ENCODE data around the gene MUC7. TPM values are rescaled to one million over a fixed set of nuclear protein-coding genes. Genes with fewer than 3 reads are reported as not detected.

Gene MUC7
- total and polyA plus RNA-seq, 12 donors, result not detected

DNA sequence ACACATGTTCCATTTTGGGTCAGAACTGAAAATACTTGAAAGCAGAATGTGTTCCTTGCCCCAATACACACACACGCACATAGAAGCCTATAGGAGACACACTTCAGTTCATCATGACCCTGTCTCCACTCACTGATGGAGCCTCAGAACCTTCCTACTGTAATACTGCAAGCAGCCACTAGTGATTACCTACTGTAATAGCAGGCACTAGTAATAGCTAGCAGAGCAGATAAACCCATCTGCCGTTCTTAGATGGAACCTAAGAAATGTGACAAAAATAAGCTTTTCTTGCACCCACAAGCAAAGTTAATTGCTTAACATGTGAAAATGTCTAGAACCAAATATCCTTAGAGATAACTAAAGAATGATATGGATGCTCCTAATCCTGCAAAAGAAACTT lies 60.0 kb downstream of the MUC7 start:
- no peak for DNase-seq
- peak in 1 of 9 donors; percentile 13 for TF ChIP-seq CTCF (IDR thresholded peaks at IDR 0.05)
- Histone ChIP-seq H3K27me3 (peaks cover 0 to 4% (median 0%) of the 10 kb centered on the region in 7 donors), H3K36me3 (no peaks in the 10 kb centered on the region), H3K9me3 (no peaks in the 10 kb centered on the region), H3K4me3 (no peak overlapping the region), H3K4me1 (no peaks in the 10 kb centered on the region), H3K27ac (no peak overlapping the region)
- WGBS, 2 donors, result 55 to 73% methylated on average over 2 of the region's 2 CpGs
- no peak for ATAC-seq
- intact Hi-C loops (cut with DNase I), result no loop called here

Other genes starting within 250 kb of the MUC7 start
- not detected for gene FDCSP, start 246.1 kb upstream of the MUC7 start, total RNA-seq
- not detected for gene FDCSP, start 246.1 kb upstream of the MUC7 start, polyA plus RNA-seq
- gene CSN3, start 229.6 kb upstream of the MUC7 start, total RNA-seq, result not detected
- not detected for gene CSN3, start 229.6 kb upstream of the MUC7 start, polyA plus RNA-seq
- gene CABS1, start 137.2 kb upstream of the MUC7 start, total RNA-seq, result not detected
- gene CABS1, start 137.2 kb upstream of the MUC7 start, polyA plus RNA-seq, result not detected
- not detected for gene SMR3A, start 111.4 kb upstream of the MUC7 start, total RNA-seq
- not detected for gene SMR3A, start 111.4 kb upstream of the MUC7 start, polyA plus RNA-seq
- not detected for gene SMR3B, start 89.1 kb upstream of the MUC7 start, total RNA-seq
- not detected for gene SMR3B, start 89.1 kb upstream of the MUC7 start, polyA plus RNA-seq
- not detected for gene OPRPN, start 74.3 kb upstream of the MUC7 start, total RNA-seq
- not detected for gene OPRPN, start 74.3 kb upstream of the MUC7 start, polyA plus RNA-seq
- gene AMTN, start 46.4 kb downstream of the MUC7 start, total RNA-seq, result not detected
- gene AMTN, start 46.4 kb downstream of the MUC7 start, polyA plus RNA-seq, result not detected
- not detected for gene AMBN, start 120.1 kb downstream of the MUC7 start, total RNA-seq
- not detected for gene AMBN, start 120.1 kb downstream of the MUC7 start, polyA plus RNA-seq
- 10 to 100 TPM in 7 of 10 donors, 1 to 10 TPM in 3; 2.0 to 13.1 (median 11.6) TPM for gene ENAM, start 156.5 kb downstream of the MUC7 start, total RNA-seq
- under 1 TPM; 0.49 to 0.88 TPM for gene ENAM, start 156.5 kb downstream of the MUC7 start, polyA plus RNA-seq
- gene JCHAIN, start 194.3 kb downstream of the MUC7 start, total RNA-seq, result 10 to 100 TPM in 2 of 10 donors, 1 to 10 TPM in 6, under 1 TPM in 2; 0.57 to 55.4 (median 3.8) TPM
- gene JCHAIN, start 194.3 kb downstream of the MUC7 start, polyA plus RNA-seq, result 1 to 10 TPM in 1 of 2 donors, under 1 TPM in 1; 0.74 to 1.1 TPM
- gene UTP3, start 216.3 kb downstream of the MUC7 start, total RNA-seq, result 10 to 100 TPM; 13.9 to 20.4 (median 18.5) TPM
- gene UTP3, start 216.3 kb downstream of the MUC7 start, polyA plus RNA-seq, result 10 to 100 TPM; 12.9 to 16.0 TPM
- gene RUFY3, start 249.8 kb downstream of the MUC7 start, total RNA-seq, result 10 to 100 TPM; 13.2 to 28.7 (median 21.7) TPM
- gene RUFY3, start 249.8 kb downstream of the MUC7 start, polyA plus RNA-seq, result 10 to 100 TPM; 13.5 to 24.0 TPM